ENCODE data around the gene EHD3.

The EHD3 gene

GRCh38 chr2:31227711-31228125, 6.2 kb upstream of the EHD3 start:
- DNase-seq (ENCODE audit: insufficient read length), result no peak
- no peak for FAIRE-seq
- TF ChIP-seq POLR2A (IDR thresholded peaks at IDR 0.05; ENCODE audit: low read depth, low read length), result no peak

- FAIRE-seq, result no peak
- TF ChIP-seq POLR2A (IDR thresholded peaks at IDR 0.05; ENCODE audit: low read depth, low read length) (no peak), TAF1 (IDR thresholded peaks at IDR 0.05; ENCODE audit: borderline replicate concordance, low read depth, low read length) (no peak), POLR2AphosphoS5 (IDR thresholded peaks at IDR 0.05; ENCODE audit: low read depth, low read length) (no peak)
- DNase-seq (ENCODE audit: insufficient read length), result no peak
Measured at GRCh38 chr2:31228717-31229116, 5.2 kb upstream of the EHD3 start.

- DNase-seq (ENCODE audit: insufficient read length) (no peak), FAIRE-seq (no peak)
- TF ChIP-seq TAF1 (IDR thresholded peaks at IDR 0.05; ENCODE audit: borderline replicate concordance, low read depth, low read length) (no peak), POLR2AphosphoS5 (IDR thresholded peaks at IDR 0.05; ENCODE audit: low read depth, low read length) (no peak), POLR2A (IDR thresholded peaks at IDR 0.05; ENCODE audit: low read depth, low read length) (no peak)
Measured at GRCh38 chr2:31230751-31231150, 3.2 kb upstream of the EHD3 start.

- no peak for DNase-seq (ENCODE audit: insufficient read length)
- TF ChIP-seq TAF1 (IDR thresholded peaks at IDR 0.05; ENCODE audit: borderline replicate concordance, low read depth, low read length), result no peak
- TF ChIP-seq POLR2AphosphoS5 (IDR thresholded peaks at IDR 0.05; ENCODE audit: low read depth, low read length), result no peak
- TF ChIP-seq POLR2A (IDR thresholded peaks at IDR 0.05; ENCODE audit: low read depth, low read length), result no peak
- FAIRE-seq, result no peak
Measured at GRCh38 chr2:31231571-31232302, 2.2 kb upstream of the EHD3 start.

- DNase-seq (ENCODE audit: insufficient read length) (no peak), FAIRE-seq (no peak)
- no peak for TF ChIP-seq POLR2AphosphoS5 (IDR thresholded peaks at IDR 0.05; ENCODE audit: low read depth, low read length)
- no peak for TF ChIP-seq TAF1 (IDR thresholded peaks at IDR 0.05; ENCODE audit: borderline replicate concordance, low read depth, low read length)
- TF ChIP-seq POLR2A (IDR thresholded peaks at IDR 0.05; ENCODE audit: low read depth, low read length), result no peak
Measured at GRCh38 chr2:31232586-31232985, 1.4 kb upstream of the EHD3 start.

- FAIRE-seq (no peak), DNase-seq (ENCODE audit: insufficient read length) (no peak)
Measured at GRCh38 chr2:31233231-31233630, 721 bp upstream of the EHD3 start.

GRCh38 chr2:31234683-31235503, 941 bp downstream of the EHD3 start:
- no peak for TF ChIP-seq TAF1 (IDR thresholded peaks at IDR 0.05; ENCODE audit: borderline replicate concordance, low read depth, low read length)
- no peak for TF ChIP-seq POLR2A (IDR thresholded peaks at IDR 0.05; ENCODE audit: low read depth, low read length)
- no peak for TF ChIP-seq POLR2AphosphoS5 (IDR thresholded peaks at IDR 0.05; ENCODE audit: low read depth, low read length)

More at GRCh38 chr2:31233231-31233630, 721 bp upstream of the EHD3 start:
- TF ChIP-seq POLR2AphosphoS5 (IDR thresholded peaks at IDR 0.05; ENCODE audit: low read depth, low read length) (no peak), POLR2A (IDR thresholded peaks at IDR 0.05; ENCODE audit: low read depth, low read length) (no peak), TAF1 (IDR thresholded peaks at IDR 0.05; ENCODE audit: borderline replicate concordance, low read depth, low read length) (no peak)

GRCh38 chr2:31235504-31235902, 1.6 kb downstream of the EHD3 start:
- DNase-seq (ENCODE audit: insufficient read length), result no peak
- TF ChIP-seq POLR2A (IDR thresholded peaks at IDR 0.05; ENCODE audit: low read depth, low read length), result no peak
- no peak for TF ChIP-seq TAF1 (IDR thresholded peaks at IDR 0.05; ENCODE audit: borderline replicate concordance, low read depth, low read length)
- TF ChIP-seq POLR2AphosphoS5 (IDR thresholded peaks at IDR 0.05; ENCODE audit: low read depth, low read length), result no peak
- FAIRE-seq, result no peak

More at GRCh38 chr2:31234683-31235503, 941 bp downstream of the EHD3 start:
- no peak for DNase-seq (ENCODE audit: insufficient read length)
- no peak for FAIRE-seq

- TF ChIP-seq POLR2AphosphoS5 (IDR thresholded peaks at IDR 0.05; ENCODE audit: low read depth, low read length), result no peak
- no peak for TF ChIP-seq POLR2A (IDR thresholded peaks at IDR 0.05; ENCODE audit: low read depth, low read length)
- TF ChIP-seq TAF1 (IDR thresholded peaks at IDR 0.05; ENCODE audit: borderline replicate concordance, low read depth, low read length), result no peak
- FAIRE-seq, result no peak
- DNase-seq (ENCODE audit: insufficient read length), result no peak
Measured at GRCh38 chr2:31236433-31237205, 2.7 kb downstream of the EHD3 start.

- FAIRE-seq (no peak), DNase-seq (ENCODE audit: insufficient read length) (no peak)
- no peak for TF ChIP-seq TAF1 (IDR thresholded peaks at IDR 0.05; ENCODE audit: borderline replicate concordance, low read depth, low read length)
- TF ChIP-seq POLR2AphosphoS5 (IDR thresholded peaks at IDR 0.05; ENCODE audit: low read depth, low read length), result no peak
- no peak for TF ChIP-seq POLR2A (IDR thresholded peaks at IDR 0.05; ENCODE audit: low read depth, low read length)
Measured at GRCh38 chr2:31237348-31238017, 3.5 kb downstream of the EHD3 start.
